Activated T-helper 2 cell treated with anti-CD3 and anti-CD28 coated beads, Interferon-gamma antibody, Interleukin-2, Interleukin-4, amounts not matched to agents 10 μg/mL and 5 μg/mL and 100 μg/mL, durations not matched to agents 14 hours and 24 hours and 36 hours (primary cell): ENCODE measurements around the gene TNS3. TPM values are rescaled to one million over a fixed set of nuclear protein-coding genes. Genes with fewer than 3 reads are reported as not detected.

ENCODE experiments used
- DNase-seq: peaks from one replicate; pipeline ENCODE4 v3.0.0; 2021; ENCODE audit warnings: low spot score
- H3K27ac Mint-ChIP-seq: one replicate; pipeline ENCODE4 v1.8.0; 2021; ENCODE audit warnings: mixed read lengths
- H3K27me3 Mint-ChIP-seq: one replicate; pipeline ENCODE4 v1.8.0; 2021; ENCODE audit warnings: low read depth, mixed read lengths
- H3K36me3 Mint-ChIP-seq: one replicate; pipeline ENCODE4 v1.8.0; 2021; ENCODE audit warnings: low read depth, mixed read lengths
- H3K4me1 Mint-ChIP-seq: one replicate; pipeline ENCODE4 v1.8.0; 2021; ENCODE audit warnings: low read depth, mixed read lengths
- H3K4me3 Mint-ChIP-seq: one replicate; pipeline ENCODE4 v1.8.0; 2021; ENCODE audit warnings: low read depth, mild to moderate bottlenecking, moderate library complexity, mixed read lengths
- H3K9me3 Mint-ChIP-seq: one replicate; pipeline ENCODE4 v1.8.0; 2021; ENCODE audit warnings: mixed read lengths
- intact Hi-C: fragments of 100-400 bp; cut with micrococcal nuclease; formaldehyde crosslinking; loops from one replicate; pipeline ENCODE4 v1.15.1; 2023
- total RNA-seq: library from RNA; stranded (reverse); gene quantifications from 2 replicates; pipeline ENCODE4 v1.2.3, GENCODE V29; 2022

TNS3 gene
- total RNA-seq, 1 donor from 2014 or later = 5.3 TPM

- no peaks in the 10 kb centered on the region for H3K4me1 Mint-ChIP-seq
- H3K36me3 Mint-ChIP-seq = no peaks in the 10 kb centered on the region
- H3K4me3 Mint-ChIP-seq = no peak overlapping the region
- no peaks in the 10 kb centered on the region for H3K27me3 Mint-ChIP-seq
- DNase-seq = no peak
- intact Hi-C loops = no loop called here
- no peaks in the 10 kb centered on the region for H3K9me3 Mint-ChIP-seq
- H3K27ac Mint-ChIP-seq = no peak overlapping the region
These were observed 345.3 kb downstream of the TNS3 start for GRCh38 chr7:47236480-47237129.

GRCh38 chr7:47233996-47234395 lies 347.9 kb downstream of the TNS3 start:
- H3K27ac Mint-ChIP-seq = no peak overlapping the region
- no peaks in the 10 kb centered on the region for H3K9me3 Mint-ChIP-seq
- H3K27me3 Mint-ChIP-seq = no peaks in the 10 kb centered on the region
- intact Hi-C loops = no loop called here
- no peak for DNase-seq
- no peak overlapping the region for H3K4me3 Mint-ChIP-seq
- no peaks in the 10 kb centered on the region for H3K4me1 Mint-ChIP-seq
- no peaks in the 10 kb centered on the region for H3K36me3 Mint-ChIP-seq

GRCh38 chr7:47232751-47233412 lies 349.0 kb downstream of the TNS3 start:
- no peak for DNase-seq
- no peaks in the 10 kb centered on the region for H3K9me3 Mint-ChIP-seq
- H3K27me3 Mint-ChIP-seq = no peaks in the 10 kb centered on the region
- intact Hi-C loops = no loop called here
- no peaks in the 10 kb centered on the region for H3K36me3 Mint-ChIP-seq
- H3K4me3 Mint-ChIP-seq = no peak overlapping the region
- H3K4me1 Mint-ChIP-seq = no peaks in the 10 kb centered on the region
- no peak overlapping the region for H3K27ac Mint-ChIP-seq

GRCh38 chr7:47231627-47232026 lies 350.3 kb downstream of the TNS3 start:
- intact Hi-C loops = no loop called here
- H3K27ac Mint-ChIP-seq = no peak overlapping the region
- H3K4me1 Mint-ChIP-seq = no peaks in the 10 kb centered on the region
- H3K36me3 Mint-ChIP-seq = no peaks in the 10 kb centered on the region
- H3K4me3 Mint-ChIP-seq = no peak overlapping the region
- H3K9me3 Mint-ChIP-seq = no peaks in the 10 kb centered on the region
- H3K27me3 Mint-ChIP-seq = no peaks in the 10 kb centered on the region
- DNase-seq = no peak

GRCh38 chr7:47231032-47231431 lies 350.9 kb downstream of the TNS3 start:
- intact Hi-C loops = no loop called here
- Mint-ChIP-seq H3K4me3 (no peak overlapping the region), H3K36me3 (no peaks in the 10 kb centered on the region), H3K9me3 (no peaks in the 10 kb centered on the region), H3K27ac (no peak overlapping the region), H3K27me3 (no peaks in the 10 kb centered on the region), H3K4me1 (no peaks in the 10 kb centered on the region)
- no peak for DNase-seq

GRCh38 chr7:47228386-47229014 lies 353.4 kb downstream of the TNS3 start:
- Mint-ChIP-seq H3K4me3 (no peak overlapping the region), H3K27me3 (no peaks in the 10 kb centered on the region), H3K27ac (no peak overlapping the region), H3K9me3 (no peaks in the 10 kb centered on the region), H3K36me3 (no peaks in the 10 kb centered on the region), H3K4me1 (no peaks in the 10 kb centered on the region)
- intact Hi-C loops = no loop called here
- DNase-seq = no peak

GRCh38 chr7:47227762-47228177 lies 354.1 kb downstream of the TNS3 start:
- intact Hi-C loops = no loop called here
- Mint-ChIP-seq H3K4me3 (no peak overlapping the region), H3K9me3 (no peaks in the 10 kb centered on the region), H3K4me1 (no peaks in the 10 kb centered on the region), H3K36me3 (no peaks in the 10 kb centered on the region), H3K27ac (no peak overlapping the region), H3K27me3 (no peaks in the 10 kb centered on the region)
- DNase-seq = no peak

GRCh38 chr7:47226696-47227095 lies 355.2 kb downstream of the TNS3 start:
- intact Hi-C loops = no loop called here
- Mint-ChIP-seq H3K4me1 (no peaks in the 10 kb centered on the region), H3K9me3 (no peaks in the 10 kb centered on the region), H3K27ac (no peak overlapping the region), H3K36me3 (no peaks in the 10 kb centered on the region), H3K4me3 (no peak overlapping the region), H3K27me3 (no peaks in the 10 kb centered on the region)
- no peak for DNase-seq

- DNase-seq = no peak
- Mint-ChIP-seq H3K9me3 (no peaks in the 10 kb centered on the region), H3K27me3 (no peaks in the 10 kb centered on the region), H3K36me3 (no peaks in the 10 kb centered on the region), H3K4me1 (no peaks in the 10 kb centered on the region), H3K27ac (no peak overlapping the region), H3K4me3 (no peak overlapping the region)
- intact Hi-C loops = no loop called here
These were observed 356.4 kb downstream of the TNS3 start for GRCh38 chr7:47225387-47226131.
